IMR-90 (cell line): ENCODE measurements around the gene RAB8A. TPM values are rescaled to one million over a fixed set of nuclear protein-coding genes. Genes with fewer than 3 reads are reported as not detected.

Experiments used
- ATAC-seq: fragments of 200-7000 bp; cut with Tn5 transposase; 2 replicates; pipeline ENCODE4 v1.9.1; 2020; ENCODE audit warnings: low read depth, mild to moderate bottlenecking, moderate library complexity
- BruUV-seq: library from RNA; stranded (reverse); fragments of 400-500 nt; replicated peaks from 2 replicates; lab custom pipeline; 2021; lab: Mats Ljungman, UMichigan
- CTCF ChIA-PET: fragments of 300-600 bp; formaldehyde crosslinking; extraction: SDS; loops from one replicate; lab custom pipeline; 2021; ENCODE audit warnings: antibody characterized with exemption; lab: Yijun Ruan, JAX
- POLR2A ChIA-PET: fragments of 300-600 bp; sonication (Branson Sonifier 250); formaldehyde crosslinking; loops from one replicate; lab custom pipeline; 2022; ENCODE audit warnings: antibody characterized with exemption; ENCODE audit not compliant: unreplicated experiment; lab: Charles Lee
- DNase-seq: peaks from one replicate; pipeline ENCODE4 v3.0.0; 2013
- H2AFZ ChIP-seq: replicated peaks from 2 replicates; pipeline ENCODE3; 2013; ENCODE audit warnings: low read length, mild to moderate bottlenecking; ENCODE audit not compliant: poor library complexity
- H2AK5ac ChIP-seq: 2 replicates; pipeline ENCODE4 v1.6.1; 2013; ENCODE audit warnings: low read depth, low read length, inconsistent platforms
- H2AK9ac ChIP-seq: replicated peaks from 2 replicates; pipeline ENCODE3; 2013; ENCODE audit warnings: mild to moderate bottlenecking, low read depth, low read length, moderate library complexity; ENCODE audit not compliant: poor library complexity
- H2BK120ac ChIP-seq: 2 replicates; pipeline ENCODE4 v1.6.1; 2013; ENCODE audit warnings: low read depth, low read length, inconsistent platforms
- H2BK15ac ChIP-seq: 3 replicates; pipeline ENCODE4 v1.6.1; 2013; ENCODE audit warnings: low read depth, low read length, inconsistent platforms
- H2BK20ac ChIP-seq: 2 replicates; pipeline ENCODE4 v1.6.1; 2013; ENCODE audit warnings: low read depth, mild to moderate bottlenecking, inconsistent platforms, low read length, moderate library complexity
- H2BK5ac ChIP-seq: 2 replicates; pipeline ENCODE4 v1.6.1; 2013; ENCODE audit warnings: mild to moderate bottlenecking, low read depth, low read length, inconsistent platforms; ENCODE audit not compliant: poor library complexity, severe bottlenecking
- H3K14ac ChIP-seq: replicated peaks from 2 replicates; pipeline ENCODE4 v1.6.1; 2013; ENCODE audit warnings: low read depth, low read length, inconsistent platforms
- H3K18ac ChIP-seq: 2 replicates; pipeline ENCODE4 v1.6.1; 2013; ENCODE audit warnings: low read depth, low read length, control low read depth
- H3K23ac ChIP-seq: 2 replicates; pipeline ENCODE4 v1.6.1; 2013; ENCODE audit warnings: low read depth, low read length, inconsistent platforms
- H3K27ac ChIP-seq: 2 replicates; pipeline ENCODE4 v1.5.1; 2013; ENCODE audit warnings: mild to moderate bottlenecking, control low read depth, low read length; ENCODE audit not compliant: insufficient read depth
- H3K27me3 ChIP-seq: 2 replicates; pipeline ENCODE4 v1.6.1; 2013; ENCODE audit warnings: low read length; ENCODE audit not compliant: control insufficient read depth, insufficient read depth
- H3K36me3 ChIP-seq: 2 replicates; pipeline ENCODE4 v1.6.1; 2013; ENCODE audit warnings: low read length, mixed read lengths; ENCODE audit not compliant: control insufficient read depth, insufficient read depth
- H3K4ac ChIP-seq: 2 replicates; pipeline ENCODE4 v1.6.1; 2013; ENCODE audit warnings: low read depth, low read length, inconsistent platforms
- H3K4me1 ChIP-seq: 2 replicates; pipeline ENCODE4 v1.6.1; 2013; ENCODE audit warnings: low read length, mixed read lengths; ENCODE audit not compliant: control insufficient read depth, insufficient read depth
- H3K4me2 ChIP-seq: 2 replicates; pipeline ENCODE4 v1.6.1; 2013; ENCODE audit warnings: low read depth, mild to moderate bottlenecking, control low read depth, low read length, moderate library complexity
- H3K4me3 ChIP-seq: 2 replicates; pipeline ENCODE4 v1.5.1; 2013; ENCODE audit warnings: low read depth, mild to moderate bottlenecking, control low read depth, low read length, moderate library complexity; ENCODE audit not compliant: insufficient read depth
- H3K56ac ChIP-seq: 2 replicates; pipeline ENCODE4 v1.6.1; 2013; ENCODE audit warnings: low read length, inconsistent platforms; ENCODE audit not compliant: insufficient read depth; ENCODE audit errors: extremely low read depth
- H3K79me1 ChIP-seq, 2 experiments: 2 replicates each; pipeline ENCODE4 v1.6.1; 2013; ENCODE audit warnings: low read length in 2 of 2, inconsistent platforms in 1 of 2, low read depth in 1 of 2
- H3K9ac ChIP-seq: 2 replicates; pipeline ENCODE4 v1.6.1; 2013; ENCODE audit warnings: low read depth, low read length, control low read depth
- H3K9me1 ChIP-seq: 2 replicates; pipeline ENCODE4 v1.6.1; 2013; ENCODE audit warnings: low read length, inconsistent platforms; ENCODE audit not compliant: insufficient read depth
- H3K9me3 ChIP-seq: 2 replicates; pipeline ENCODE4 v1.6.1; 2013; ENCODE audit warnings: low read length; ENCODE audit not compliant: control insufficient read depth, insufficient read depth
- H4K20me1 ChIP-seq: 2 replicates; pipeline ENCODE4 v1.6.1; 2013; ENCODE audit warnings: low read length, inconsistent platforms; ENCODE audit not compliant: insufficient read depth
- H4K5ac ChIP-seq: 2 replicates; pipeline ENCODE4 v1.6.1; 2013; ENCODE audit warnings: mild to moderate bottlenecking, low read depth, low read length, control low read depth
- H4K8ac ChIP-seq, 2 experiments: 2 replicates each; pipeline ENCODE4 v1.6.1; 2013; ENCODE audit warnings: low read depth in 2 of 2, low read length in 2 of 2, control low read depth in 1 of 2, inconsistent platforms in 1 of 2
- H4K91ac ChIP-seq: 2 replicates; pipeline ENCODE4 v1.6.1; 2013; ENCODE audit warnings: low read depth, low read length, inconsistent platforms; ENCODE audit not compliant: insufficient read depth
- BHLHE40 ChIP-seq: fragments of 150-350 bp; IDR thresholded peaks from 2 replicates; pipeline ENCODE4 v1.6.1; 2016; ENCODE audit warnings: mild to moderate bottlenecking, low read depth, low read length
- CEBPB ChIP-seq: IDR thresholded peaks from 2 replicates; pipeline ENCODE4 v1.6.1; 2012; ENCODE audit warnings: low read depth, low read length, improper control_type of control experiment
- CHD1 ChIP-seq: IDR thresholded peaks from 2 replicates; pipeline ENCODE4 v1.6.1; 2012; ENCODE audit warnings: low read depth, low read length, improper control_type of control experiment
- CTCF ChIP-seq: conservative IDR thresholded peaks from 2 replicates; pipeline ENCODE4 v1.5.1; 2012; ENCODE audit warnings: mild to moderate bottlenecking, low read depth, low read length, improper control_type of control experiment
- ELK1 ChIP-seq: fragments of 150-350 bp; IDR thresholded peaks from 2 replicates; pipeline ENCODE4 v1.6.1; 2016; ENCODE audit warnings: low read depth, mild to moderate bottlenecking, low read length, moderate library complexity, borderline replicate concordance
- FOS ChIP-seq: fragments of 150-350 bp; IDR thresholded peaks from 2 replicates; pipeline ENCODE4 v1.6.1; 2016; ENCODE audit warnings: low read depth, low read length
- MAFK ChIP-seq: IDR thresholded peaks from 2 replicates; pipeline ENCODE4 v1.6.1; 2012; ENCODE audit warnings: low read depth, low read length, improper control_type of control experiment
- MAZ ChIP-seq: IDR thresholded peaks from 2 replicates; pipeline ENCODE4 v1.6.1; 2012; ENCODE audit warnings: low read depth, mild to moderate bottlenecking, low read length, improper control_type of control experiment, moderate library complexity, borderline replicate concordance
- MXI1 ChIP-seq: IDR thresholded peaks from 2 replicates; pipeline ENCODE4 v1.6.1; 2012; ENCODE audit warnings: low read depth, mild to moderate bottlenecking, low read length, moderate library complexity, borderline replicate concordance
- POLR2A ChIP-seq: IDR thresholded peaks from 2 replicates; pipeline ENCODE4 v1.6.1; 2012; ENCODE audit warnings: mild to moderate bottlenecking, low read depth, low read length
- RAD21 ChIP-seq: IDR thresholded peaks from 2 replicates; pipeline ENCODE4 v1.6.1; 2012; ENCODE audit warnings: low read length, improper control_type of control experiment
- RCOR1 ChIP-seq: IDR thresholded peaks from 2 replicates; pipeline ENCODE4 v1.6.1; 2012; ENCODE audit warnings: mild to moderate bottlenecking, low read length, improper control_type of control experiment; ENCODE audit not compliant: insufficient replicate concordance
- RFX5 ChIP-seq: IDR thresholded peaks from 2 replicates; pipeline ENCODE4 v1.8.0; 2012; ENCODE audit warnings: low read depth, mild to moderate bottlenecking, low read length, moderate library complexity
- SMC3 ChIP-seq: fragments of 150-350 bp; IDR thresholded peaks from 2 replicates; pipeline ENCODE4 v1.6.1; 2016; ENCODE audit warnings: low read depth, mild to moderate bottlenecking, antibody characterized with exemption, low read length, moderate library complexity
- USF2 ChIP-seq: fragments of 150-350 bp; IDR thresholded peaks from 2 replicates; pipeline ENCODE4 v1.6.1; 2017; ENCODE audit warnings: mild to moderate bottlenecking, antibody characterized with exemption, low read length, low read depth
- WGBS, 2 experiments: methylation state at CpG; one replicate each; pipeline versions ENCODE4 v1.1.5 to v1.1.7; 2013; ENCODE audit warnings: missing lambda C conversion rate in 2 of 2; ENCODE audit not compliant: insufficient read length in 1 of 2; ENCODE audit errors: extremely low coverage in 2 of 2; 5-methylcytosine and 5-hydroxymethylcytosine counted together
- dilution Hi-C: fragments of 300-500 bp; cut with HindIII; formaldehyde crosslinking; loops from one replicate; pipeline ENCODE4 v1.14.3; 2018; ENCODE audit warnings: low sequenced_read_pairs; ENCODE audit not compliant: unreplicated experiment
- in situ Hi-C: fragments of 300-500 bp; cut with MboI; formaldehyde crosslinking; loops from 3 replicates; pipeline ENCODE4 v1.14.3; 2019; ENCODE audit warnings: low sequenced_read_pairs, inconsistent platforms, mixed read lengths
- intact Hi-C: fragments of 100-400 bp; cut with micrococcal nuclease; formaldehyde crosslinking; loops from 2 replicates; pipeline ENCODE4 v1.10.0; 2022
- polyA plus RNA-seq, 3 experiments: library from polyadenylated mRNA; depleted of rRNA; stranded (reverse); fragments of >200 nt; gene quantifications; 2 replicates each; pipeline ENCODE4 v1.2.3, GENCODE V29; 2012; ENCODE audit warnings: low replicate concordance in 1 of 3
- total RNA-seq: library from RNA; depleted of rRNA; stranded (reverse); fragments of >200 nt; gene quantifications from 2 replicates; pipeline ENCODE4 v1.2.3, GENCODE V29; 2012

Gene RAB8A
- total and polyA plus RNA-seq, 2 of the 4 experiments (the other 2 are of a cell fraction): 64.5 to 135 TPM

GRCh38 chr19:16066611-16067104 is 45.0 kb upstream of the RAB8A start:
- H3K18ac ChIP-seq: peak overlapping the region; percentile 46; the same call in 1 of the 2 replicates
- intact Hi-C loops: no loop called here
- BruUV-seq: no TSS peak
- H3K4me2 ChIP-seq: no peak overlapping the region; the same call in 1 of the 2 replicates
- in situ Hi-C loops: no loop called here
- peak overlapping the region; percentile 89 for H2AK5ac ChIP-seq
- H3K14ac ChIP-seq: peak overlapping the region; percentile 8
- CTCF ChIA-PET: interaction anchor here (0.9 to 1.8 kb wide), 2 partner anchors 25 to 46 kb away, joined by 4 read pairs; no protein-coding TSS in a partner anchor
- H3K9me3 ChIP-seq: no peaks in the 10 kb centered on the region
- H4K8ac ChIP-seq: peak overlapping the region; percentile 77 to 82
- POLR2A ChIA-PET: interaction anchor here (0.6 to 2.2 kb wide), 4 partner anchors 8 to 12 kb away, joined by 3 to 8 read pairs (median 4); partner anchors contain the start of gene TPM4
- dilution Hi-C loops: no loop called here
- peak overlapping the region; percentile 72; the same call in 1 of the 2 replicates for H3K23ac ChIP-seq
- H4K20me1 ChIP-seq: peaks cover 20% of the 10 kb centered on the region; the same call in 1 of the 2 replicates
- peak; percentile 35 for ATAC-seq
- DNase-seq: peak; percentile 76
- peaks cover 45% of the 10 kb centered on the region for H3K9me1 ChIP-seq
- no CpG with 5 or more reads among the region's 6 CpGs for WGBS, 2 experiments
- H2AK9ac ChIP-seq: peak overlapping the region; percentile 90
- peak overlapping the region; percentile 85 for H2BK20ac ChIP-seq
- peak overlapping the region; percentile 72 for H3K27ac ChIP-seq
- H3K56ac ChIP-seq: peak overlapping the region; percentile 42; the same call in 1 of the 2 replicates
- H4K5ac ChIP-seq: peak overlapping the region; percentile 49; the same call in 1 of the 2 replicates
- H3K4ac ChIP-seq: peak overlapping the region; percentile 88
- H2BK120ac ChIP-seq: peak overlapping the region; percentile 86
- peak overlapping the region; percentile 48 for H2AFZ ChIP-seq
- H2BK15ac ChIP-seq: peak overlapping the region; percentile 66; the same call in 1 of the 3 replicates
- H4K91ac ChIP-seq: peak overlapping the region; percentile 74
- H3K79me1 ChIP-seq: peaks cover 20 to 71% of the 10 kb centered on the region in 2 experiments
- no peaks in the 10 kb centered on the region for H3K27me3 ChIP-seq
- peak overlapping the region; percentile 75 for H2BK5ac ChIP-seq
- H3K4me3 ChIP-seq: no peak overlapping the region
- H3K4me1 ChIP-seq: peaks cover 19% of the 10 kb centered on the region
- no peaks in the 10 kb centered on the region for H3K36me3 ChIP-seq
- H3K9ac ChIP-seq: no peak overlapping the region
- TF ChIP-seq SMC3 (peak; percentile 8; the same call in 1 of the 2 replicates), POLR2A (no peak), BHLHE40 (no peak), FOS (no peak), MAFK (no peak), ELK1 (no peak), MAZ (no peak), RFX5 (no peak), RCOR1 (peak; percentile 31), MXI1 (no peak), RAD21 (peak; percentile 31), CTCF (0 out of 2 replicates have a peak, but pooled peaks have one; percentile 30), USF2 (no peak), CHD1 (no peak), CEBPB (no peak)
